Hepatocyte (in vitro differentiated cells): ENCODE results near the gene GALR2.

Experiments
- CTCF ChIP-seq: fragments of 200-600 bp; sonication (generic); IDR thresholded peaks from 2 replicates; pipeline ENCODE4 v1.5.1; 2016; ENCODE audit warnings: antibody characterized with exemption, mild to moderate bottlenecking; ENCODE audit not compliant: poor library complexity
- EZH2 ChIP-seq: fragments of 200-600 bp; sonication (generic); IDR thresholded peaks from 2 replicates; pipeline ENCODE4 v1.6.1; 2016; ENCODE audit warnings: antibody characterized with exemption, mild to moderate bottlenecking, borderline replicate concordance
- EZH2phosphoT487 ChIP-seq: fragments of 200-600 bp; sonication (generic); IDR thresholded peaks from one replicate; pipeline ENCODE4 v1.6.1; 2018; ENCODE audit warnings: antibody characterized with exemption, mild to moderate bottlenecking, low read depth, moderate library complexity; ENCODE audit not compliant: unreplicated experiment, severe bottlenecking

- TF ChIP-seq EZH2 = no peak
- TF ChIP-seq CTCF = no peak
- TF ChIP-seq EZH2phosphoT487 = no peak
These were observed 34.2 kb upstream of the GALR2 start for GRCh38 chr17:76040376-76040775.
